AG09309 (cell line): ENCODE data around the gene NMD3.

Source experiments
- DNase-seq: peaks from one replicate; pipeline ENCODE4 v3.0.0-alpha.2; 2010; ENCODE audit warnings: low read depth
- H3K4me3 ChIP-seq: 2 replicates; pipeline ENCODE4 v1.5.1; 2011; ENCODE audit warnings: mild to moderate bottlenecking, low read depth, low read length, moderate library complexity; ENCODE audit not compliant: control insufficient read depth
- CTCF ChIP-seq: IDR thresholded peaks from 2 replicates; pipeline ENCODE4 v1.5.1; 2011; ENCODE audit warnings: mild to moderate bottlenecking, low read depth, low read length, inconsistent platforms; ENCODE audit not compliant: insufficient read depth, control insufficient read depth; ENCODE audit errors: missing control alignments

The NMD3 gene

GRCh38 chr3:161265916-161266571, 44.9 kb downstream of the NMD3 start:
- no peak for TF ChIP-seq CTCF
- DNase-seq: no peak
- no peak overlapping the region for H3K4me3 ChIP-seq

GRCh38 chr3:161266731-161267150, 45.6 kb downstream of the NMD3 start:
- no peak for TF ChIP-seq CTCF
- no peak overlapping the region for H3K4me3 ChIP-seq
- peak; percentile 53 for DNase-seq

- no peak for TF ChIP-seq CTCF
Observed at GRCh38 chr3:161267646-161268045, 46.5 kb downstream of the NMD3 start.

GRCh38 chr3:161268601-161269000, 47.5 kb downstream of the NMD3 start:
- no peak overlapping the region for H3K4me3 ChIP-seq
- no peak for TF ChIP-seq CTCF
- no peak for DNase-seq

More at GRCh38 chr3:161267646-161268045, 46.5 kb downstream of the NMD3 start:
- DNase-seq: no peak
- no peak overlapping the region for H3K4me3 ChIP-seq

- no peak for TF ChIP-seq CTCF
- no peak overlapping the region for H3K4me3 ChIP-seq
- DNase-seq: no peak
Observed at GRCh38 chr3:161270991-161271390, 49.9 kb downstream of the NMD3 start.

- DNase-seq: no peak
- H3K4me3 ChIP-seq: no peak overlapping the region
- TF ChIP-seq CTCF: no peak
Observed at GRCh38 chr3:161271646-161272045, 50.5 kb downstream of the NMD3 start.
